HG03442 (cell line): Measurements from ENCODE around the gene WDR54.
"Not testable (repeated sequence)": the region's sequence is repeated elsewhere in the genome, so short reads cannot be mapped to it uniquely, and the experiment has no call there.

Experiments used
- ATAC-seq: cut with Tn5 transposase; IDR thresholded peaks from one replicate; pipeline ENCODE4 v1.9.1; 2021; ENCODE audit warnings: mild to moderate bottlenecking, moderate library complexity; ENCODE audit not compliant: unreplicated experiment

The WDR54 gene

GRCh38 chr2:74427551-74427950 is 6.0 kb downstream of the WDR54 start:
- ATAC-seq, result no peak

- ATAC-seq, result no peak
Observed at GRCh38 chr2:74428675-74429074, 7.1 kb downstream of the WDR54 start.

GRCh38 chr2:74429487-74430451 is 8.2 kb downstream of the WDR54 start:
- ATAC-seq, result no peak

- ATAC-seq, result no peak
Observed at GRCh38 chr2:74430502-74430901, 9.0 kb downstream of the WDR54 start.

- no peak for ATAC-seq
Observed at GRCh38 chr2:74436111-74436805, 14.7 kb downstream of the WDR54 start.

- ATAC-seq, result no peak
Observed at GRCh38 chr2:74436848-74437695, 15.5 kb downstream of the WDR54 start.

GRCh38 chr2:74438248-74438647 is 16.7 kb downstream of the WDR54 start:
- no peak for ATAC-seq

GRCh38 chr2:74439373-74439772 is 17.8 kb downstream of the WDR54 start:
- no peak for ATAC-seq

- ATAC-seq, result no peak
Observed at GRCh38 chr2:74439803-74440377, 18.4 kb downstream of the WDR54 start.

GRCh38 chr2:74440378-74441169 is 19.0 kb downstream of the WDR54 start:
- ATAC-seq, result peak; percentile 76

- no peak for ATAC-seq
Observed at GRCh38 chr2:74441170-74441689, 19.7 kb downstream of the WDR54 start.

GRCh38 chr2:74441690-74442482 is 20.4 kb downstream of the WDR54 start, which contains the start of gene RTKN:
RTKN (minus strand) TSS chr2:74441937; CDS start chr2:74441816, 121 bp downstream.
- ATAC-seq, result no peak

GRCh38 chr2:74442483-74443297 is 21.2 kb downstream of the WDR54 start:
- ATAC-seq, result not testable (repeated sequence)

GRCh38 chr2:74444498-74445318 is 23.2 kb downstream of the WDR54 start:
- no peak for ATAC-seq

GRCh38 chr2:74447230-74447999 is 25.9 kb downstream of the WDR54 start:
- no peak for ATAC-seq

- no peak for ATAC-seq
Observed at GRCh38 chr2:74448771-74449170, 27.2 kb downstream of the WDR54 start.
